NCI-H2107 (cell line): ENCODE data around the gene CAMTA2.

Experiments
- DNase-seq: peaks from one replicate; lab custom pipeline; 2025; lab: John Stamatoyannopoulos, UW

CAMTA2 gene

GRCh38 chr17:4948166-4948930 is 39.1 kb downstream of the CAMTA2 start, which contains the start of gene PFN1:
TSS of gene PFN1 (minus strand) at chr17:4948530. CDS start at chr17:4948394, 136 bp downstream.
- DNase-seq = peak; percentile 58

- DNase-seq = no peak
Observed at GRCh38 chr17:4947411-4948165, 39.9 kb downstream of the CAMTA2 start.

- no peak for DNase-seq
Observed at GRCh38 chr17:4947010-4947410, 40.5 kb downstream of the CAMTA2 start.

GRCh38 chr17:4946312-4946976 is 41.0 kb downstream of the CAMTA2 start:
- no peak for DNase-seq

GRCh38 chr17:4945944-4946280 is 41.6 kb downstream of the CAMTA2 start:
- no peak for DNase-seq

- no peak for DNase-seq
Observed at GRCh38 chr17:4945176-4945943, 42.1 kb downstream of the CAMTA2 start.

- no peak for DNase-seq
Observed at GRCh38 chr17:4944554-4945175, 42.8 kb downstream of the CAMTA2 start.

GRCh38 chr17:4944163-4944553 is 43.3 kb downstream of the CAMTA2 start:
- no peak for DNase-seq

GRCh38 chr17:4942760-4943508 is 44.5 kb downstream of the CAMTA2 start:
- no peak for DNase-seq

- no peak for DNase-seq
Observed at GRCh38 chr17:4941319-4941610, 46.2 kb downstream of the CAMTA2 start.

GRCh38 chr17:4940555-4941318 is 46.7 kb downstream of the CAMTA2 start:
- DNase-seq = peak; percentile 34

- peak; percentile 81 for DNase-seq
Observed at GRCh38 chr17:4939796-4940554, 47.5 kb downstream of the CAMTA2 start, which contains the start of the genes RNF167 and SLC25A11. TSS of gene RNF167 (plus strand) at chr17:4940268. CDS start at chr17:4940910, 642 bp downstream. TSS of gene SLC25A11 (minus strand) at chr17:4940046. CDS start at chr17:4939910, 136 bp downstream.

GRCh38 chr17:4939546-4939795 is 48.0 kb downstream of the CAMTA2 start:
- DNase-seq = no peak

- DNase-seq = no peak
Observed at GRCh38 chr17:4938688-4939545, 48.6 kb downstream of the CAMTA2 start.

GRCh38 chr17:4938069-4938491 is 49.4 kb downstream of the CAMTA2 start:
- DNase-seq = no peak

- DNase-seq = no peak
Observed at GRCh38 chr17:4937553-4937952, 49.9 kb downstream of the CAMTA2 start.

GRCh38 chr17:4936436-4936835 is 51.0 kb downstream of the CAMTA2 start:
- no peak for DNase-seq

- DNase-seq = no peak
Observed at GRCh38 chr17:4935650-4936049, 51.8 kb downstream of the CAMTA2 start.
